ENCODE measurements around the gene FER. TPM values are rescaled to one million over a fixed set of nuclear protein-coding genes. Genes with fewer than 3 reads are reported as not detected.

Gene FER
- total and polyA plus RNA-seq, 10 of the 15 experiments (the other 5 are each of a cell fraction or from before 2014, with no cell fraction given): 4.4 to 19.1 (median 9.6) TPM

DNA sequence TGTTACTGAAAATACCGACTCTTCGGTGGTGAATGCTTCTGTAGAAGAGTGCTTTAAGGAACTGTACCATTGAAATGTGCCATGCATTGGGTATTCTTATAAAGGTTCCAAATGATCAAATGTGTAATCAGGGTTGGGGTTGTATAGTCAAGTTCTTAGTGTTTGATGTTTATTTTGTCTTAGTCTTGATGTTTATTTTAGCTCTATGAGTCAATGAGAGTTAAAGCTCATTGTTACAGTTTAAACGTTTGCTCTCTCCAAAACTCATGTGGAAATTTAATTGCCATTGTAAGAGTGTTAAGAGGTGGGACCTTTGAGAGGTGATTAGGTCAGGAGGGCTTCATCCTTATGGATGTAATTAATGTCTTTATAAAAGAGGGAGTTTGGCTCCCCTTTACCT is 153.0 kb downstream of the FER start:
- no peak overlapping the region for H2AFZ ChIP-seq (ENCODE audit: control insufficient read depth, low read depth, low read length)
- no peaks in the 10 kb centered on the region for H3K9me3 ChIP-seq (replicated peaks; ENCODE audit: control insufficient read depth, insufficient read depth, low read length)
- H3K4me2 ChIP-seq (ENCODE audit: control insufficient read depth, insufficient read depth): no peak overlapping the region
- DNase-seq (ENCODE audit: low read depth, low spot score) (no peak), ATAC-seq (no peak), FAIRE-seq (no peak)
- no TSS peak for BruUV-seq (replicated peaks)
- no peaks in the 10 kb centered on the region for H3K27me3 ChIP-seq (replicated peaks in 1 of 2; ENCODE audit: control insufficient read depth in 2 of 2, insufficient read depth in 2 of 2, low read length in 1 of 2)
- SMC1A ChIA-PET (ENCODE audit: uncharacterized antibody, unreplicated experiment): no interaction called here
- no peak overlapping the region for H3K27ac ChIP-seq (ENCODE audit: control insufficient read depth, insufficient read depth)
- no peaks in the 10 kb centered on the region for H3K79me2 ChIP-seq (ENCODE audit: control insufficient read depth, insufficient read depth, low read length)
- no peak for TF ChIP-seq ESRRA (IDR thresholded peaks at IDR 0.05; ENCODE audit: low read length)
- TF ChIP-seq RFX5 (IDR thresholded peaks at IDR 0.05; ENCODE audit: low read depth, low read length): no peak
- no peak for TF ChIP-seq EZH2 (IDR thresholded peaks at IDR 0.05; ENCODE audit: borderline replicate concordance, control insufficient read depth, low read depth, low read length)
- no peak for TF ChIP-seq CHD2 (IDR thresholded peaks at IDR 0.05; ENCODE audit: borderline replicate concordance, low read depth, low read length)
- H3K9ac ChIP-seq (ENCODE audit: control insufficient read depth, insufficient read depth, low read length): no peak overlapping the region
- RAD21 ChIA-PET (ENCODE audit: unreplicated experiment): no interaction called here
- POLR2A ChIA-PET: interaction anchor here (0.6 kb wide), 1 partner anchor 138 kb away, joined by 3 read pairs; no protein-coding TSS in a partner anchor
- 96% methylated on average over 3 of the region's 3 CpGs for WGBS (ENCODE audit: insufficient coverage, insufficient replicate concordance, low lambda C conversion rate, missing lambda C conversion rate)
- H3K4me1 ChIP-seq (ENCODE audit: control insufficient read depth, insufficient read depth, low read length): no peaks in the 10 kb centered on the region
- no peak overlapping the region for H3K4me3 ChIP-seq
- in situ Hi-C loops (cut with MboI): no loop called here
- intact Hi-C loops (cut with micrococcal nuclease; ENCODE audit: unreplicated experiment): no loop called here
- no peaks in the 10 kb centered on the region for H4K20me1 ChIP-seq (ENCODE audit: control insufficient read depth, insufficient read depth)
- H3K36me3 ChIP-seq (ENCODE audit: control insufficient read depth in 2 of 2, insufficient read depth in 2 of 2, low read length in 1 of 2): no peaks in the 10 kb centered on the region
- CTCF ChIA-PET: no interaction called here

- no peak overlapping the region for H3K4me3 ChIP-seq
- no peak overlapping the region for H3K9ac ChIP-seq (ENCODE audit: control insufficient read depth, insufficient read depth, low read length)
- no TSS peak for BruUV-seq (replicated peaks)
- intact Hi-C loops (cut with micrococcal nuclease; ENCODE audit: unreplicated experiment) (no loop called here), in situ Hi-C loops (cut with MboI) (no loop called here)
- FAIRE-seq (no peak), DNase-seq (ENCODE audit: low read depth, low spot score) (no peak), ATAC-seq (peak; percentile 41; the same call in 2 of the 3 replicates)
- ChIA-PET RAD21 (ENCODE audit: unreplicated experiment) (interaction anchor here (2.0 kb wide), 1 partner anchor 14 kb away, joined by 6 read pairs; no protein-coding TSS in a partner anchor), SMC1A (ENCODE audit: uncharacterized antibody, unreplicated experiment) (interaction anchor here (0.6 kb wide), 1 partner anchor 208 kb away, joined by 3 read pairs; no protein-coding TSS in a partner anchor), POLR2A (interaction anchor here (1.3 kb wide), 1 partner anchor 70 kb away, joined by 3 read pairs; no protein-coding TSS in a partner anchor), CTCF (interaction anchor here (1.6 kb wide), 1 partner anchor 8 kb away, joined by 5 read pairs; no protein-coding TSS in a partner anchor)
- H3K4me2 ChIP-seq (ENCODE audit: control insufficient read depth, insufficient read depth): no peak overlapping the region
- H3K27me3 ChIP-seq (replicated peaks in 1 of 2; ENCODE audit: control insufficient read depth in 2 of 2, insufficient read depth in 2 of 2, low read length in 1 of 2): no peaks in the 10 kb centered on the region
- no peaks in the 10 kb centered on the region for H3K79me2 ChIP-seq (ENCODE audit: control insufficient read depth, insufficient read depth, low read length)
- H4K20me1 ChIP-seq (ENCODE audit: control insufficient read depth, insufficient read depth): no peaks in the 10 kb centered on the region
- H3K9me3 ChIP-seq (replicated peaks; ENCODE audit: control insufficient read depth, insufficient read depth, low read length): peaks cover 3% of the 10 kb centered on the region
- H3K36me3 ChIP-seq (ENCODE audit: control insufficient read depth in 2 of 2, insufficient read depth in 2 of 2, low read length in 1 of 2): no peaks in the 10 kb centered on the region
- no peaks in the 10 kb centered on the region for H3K4me1 ChIP-seq (ENCODE audit: control insufficient read depth, insufficient read depth, low read length)
- H2AFZ ChIP-seq (ENCODE audit: control insufficient read depth, low read depth, low read length): no peak overlapping the region
- TF ChIP-seq ZNF384 (IDR thresholded peaks at IDR 0.05; ENCODE audit: borderline replicate concordance, low read depth, low read length) (no peak), JUNB (IDR thresholded peaks at IDR 0.05) (no peak)
- H3K27ac ChIP-seq (ENCODE audit: control insufficient read depth, insufficient read depth): no peak overlapping the region
Observed at GRCh38 chr5:108905805-108906204, 158.1 kb downstream of the FER start.
